Measurements from ENCODE around the gene MS4A18.

DNA sequence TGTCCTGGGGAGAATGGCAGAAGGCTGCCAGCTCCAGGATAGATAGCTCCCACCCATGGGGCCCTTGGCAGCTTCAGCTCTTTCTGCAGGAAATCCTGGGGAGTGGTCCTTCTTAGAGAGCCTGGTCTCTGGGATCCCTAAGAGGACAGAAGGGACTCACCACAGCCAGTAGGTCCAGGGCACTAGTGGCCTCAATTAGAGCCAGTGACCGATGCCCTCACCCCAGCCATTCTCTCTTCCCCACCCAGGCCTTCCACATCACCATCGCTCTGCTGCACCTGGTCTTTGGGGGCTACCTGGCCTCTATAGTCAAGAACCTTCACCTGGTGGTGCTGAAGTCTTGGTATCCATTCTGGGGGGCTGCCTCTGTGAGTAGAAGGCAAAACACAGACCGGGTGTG, 66.2 kb downstream of the MS4A18 start:
- TF ChIP-seq POLR2A (IDR thresholded peaks at IDR 0.05; ENCODE audit: low read depth, low read length) (no peak), EGR1 (IDR thresholded peaks at IDR 0.05; ENCODE audit: borderline replicate concordance in 1 of 2, low read depth in 2 of 2, low read length in 2 of 2) (no peak), DPF2 (IDR thresholded peaks at IDR 0.05) (no peak), CHD1 (IDR thresholded peaks at IDR 0.05; ENCODE audit: low read depth, low read length) (no peak)
- TF ChIP-seq, protein P1, sequence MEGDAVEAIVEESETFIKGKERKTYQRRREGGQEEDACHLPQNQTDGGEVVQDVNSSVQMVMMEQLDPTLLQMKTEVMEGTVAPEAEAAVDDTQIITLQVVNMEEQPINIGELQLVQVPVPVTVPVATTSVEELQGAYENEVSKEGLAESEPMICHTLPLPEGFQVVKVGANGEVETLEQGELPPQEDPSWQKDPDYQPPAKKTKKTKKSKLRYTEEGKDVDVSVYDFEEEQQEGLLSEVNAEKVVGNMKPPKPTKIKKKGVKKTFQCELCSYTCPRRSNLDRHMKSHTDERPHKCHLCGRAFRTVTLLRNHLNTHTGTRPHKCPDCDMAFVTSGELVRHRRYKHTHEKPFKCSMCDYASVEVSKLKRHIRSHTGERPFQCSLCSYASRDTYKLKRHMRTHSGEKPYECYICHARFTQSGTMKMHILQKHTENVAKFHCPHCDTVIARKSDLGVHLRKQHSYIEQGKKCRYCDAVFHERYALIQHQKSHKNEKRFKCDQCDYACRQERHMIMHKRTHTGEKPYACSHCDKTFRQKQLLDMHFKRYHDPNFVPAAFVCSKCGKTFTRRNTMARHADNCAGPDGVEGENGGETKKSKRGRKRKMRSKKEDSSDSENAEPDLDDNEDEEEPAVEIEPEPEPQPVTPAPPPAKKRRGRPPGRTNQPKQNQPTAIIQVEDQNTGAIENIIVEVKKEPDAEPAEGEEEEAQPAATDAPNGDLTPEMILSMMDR (IDR thresholded peaks at IDR 0.05 in 2 of 3, conservative IDR thresholded peaks at IDR 0.05 in 1 of 3; ENCODE audit: control insufficient read depth in 2 of 3, extremely low read depth in 1 of 3, insufficient read depth in 1 of 3, low read depth in 3 of 3, low read length in 3 of 3), result no peak
